ENCODE measurements around the gene DUSP5.

The DUSP5 gene

GRCh38 chr10:110535958-110536891 lies 38.5 kb downstream of the DUSP5 start:
- DNase-seq (ENCODE audit: extremely low spot score, insufficient read length, low read depth) (no peak), FAIRE-seq (peak; percentile 96)

- FAIRE-seq (no peak), DNase-seq (ENCODE audit: extremely low spot score, insufficient read length, low read depth) (no peak)
Measured at GRCh38 chr10:110539091-110539490, 41.4 kb downstream of the DUSP5 start.

- FAIRE-seq (peak; percentile 15), DNase-seq (ENCODE audit: extremely low spot score, insufficient read length, low read depth) (no peak)
Measured at GRCh38 chr10:110540031-110540430, 42.3 kb downstream of the DUSP5 start.

GRCh38 chr10:110544958-110545537 lies 47.3 kb downstream of the DUSP5 start:
- no peak for FAIRE-seq
- DNase-seq (ENCODE audit: extremely low spot score, insufficient read length, low read depth): no peak

GRCh38 chr10:110546077-110546476 lies 48.4 kb downstream of the DUSP5 start:
- no peak for DNase-seq (ENCODE audit: extremely low spot score, insufficient read length, low read depth)

GRCh38 chr10:110546499-110547110 lies 48.9 kb downstream of the DUSP5 start:
- no peak for FAIRE-seq

More at GRCh38 chr10:110546077-110546476, 48.4 kb downstream of the DUSP5 start:
- no peak for FAIRE-seq

GRCh38 chr10:110547139-110547761 lies 49.5 kb downstream of the DUSP5 start:
- DNase-seq (ENCODE audit: extremely low spot score, insufficient read length, low read depth) (no peak), FAIRE-seq (peak; percentile 87)

More at GRCh38 chr10:110546499-110547110, 48.9 kb downstream of the DUSP5 start:
- no peak for DNase-seq (ENCODE audit: extremely low spot score, insufficient read length, low read depth)

- FAIRE-seq (no peak), DNase-seq (ENCODE audit: extremely low spot score, insufficient read length, low read depth) (no peak)
Measured at GRCh38 chr10:110548002-110548401, 50.3 kb downstream of the DUSP5 start.

GRCh38 chr10:110549211-110549610 lies 51.5 kb downstream of the DUSP5 start:
- FAIRE-seq (no peak), DNase-seq (ENCODE audit: extremely low spot score, insufficient read length, low read depth) (no peak)

- no peak for DNase-seq (ENCODE audit: extremely low spot score, insufficient read length, low read depth)
- no peak for FAIRE-seq
Measured at GRCh38 chr10:110553905-110554304, 56.2 kb downstream of the DUSP5 start.

- FAIRE-seq (no peak), DNase-seq (ENCODE audit: extremely low spot score, insufficient read length, low read depth) (no peak)
Measured at GRCh38 chr10:110556296-110556695, 58.6 kb downstream of the DUSP5 start.

- DNase-seq (ENCODE audit: extremely low spot score, insufficient read length, low read depth): peak; percentile 28
- peak; percentile 70 for FAIRE-seq
Measured at GRCh38 chr10:110556969-110557601, 59.4 kb downstream of the DUSP5 start.

- DNase-seq (ENCODE audit: extremely low spot score, insufficient read length, low read depth) (no peak), FAIRE-seq (no peak)
Measured at GRCh38 chr10:110558041-110558440, 60.3 kb downstream of the DUSP5 start.

GRCh38 chr10:110560012-110560411 lies 62.3 kb downstream of the DUSP5 start:
- DNase-seq (ENCODE audit: extremely low spot score, insufficient read length, low read depth): no peak
- no peak for FAIRE-seq
